Testis (tissue), 3 donors: ENCODE measurements around the gene AMMECR1. TPM values are rescaled to one million over a fixed set of nuclear protein-coding genes. Genes with fewer than 3 reads are reported as not detected.

Experiments
- DNase-seq: peaks from one replicate; pipeline ENCODE4 v3.0.0-alpha.2; 2019
- H3K27ac ChIP-seq, 2 donors: fragments of 200-600 bp; sonication (generic); one replicate each; pipeline ENCODE4 v1.5.1; 2019
- H3K27me3 ChIP-seq: fragments of 200-600 bp; sonication (generic); one replicate; pipeline ENCODE4 v1.5.1; 2019
- H3K36me3 ChIP-seq: fragments of 200-600 bp; sonication (generic); one replicate; pipeline ENCODE4 v1.5.1; 2017; ENCODE audit warnings: low read depth; ENCODE audit errors: missing control alignments
- H3K4me1 ChIP-seq: fragments of 200-600 bp; sonication (generic); one replicate; pipeline ENCODE4 v1.5.1; 2019
- H3K4me3 ChIP-seq, 2 donors: fragments of 200-600 bp; sonication (generic); one replicate each; pipeline ENCODE4 v1.5.1; 2017 to 2019
- H3K9me3 ChIP-seq: fragments of 200-600 bp; sonication (generic); one replicate; pipeline ENCODE4 v1.5.1; 2017
- POLR2A ChIP-seq: fragments of 450-650 bp; IDR thresholded peaks from one replicate; pipeline ENCODE4 v1.6.1; 2017; ENCODE audit warnings: antibody characterized with exemption, mild to moderate bottlenecking, moderate library complexity
- WGBS, 2 donors: methylation state at CpG; one replicate each; pipeline ENCODE4 v1.1.5; 2018; 5-methylcytosine and 5-hydroxymethylcytosine counted together
- intact Hi-C: fragments of 100-400 bp; cut with DNase I; formaldehyde crosslinking; loops from one replicate; pipeline ENCODE4 v1.15.1; 2023; ENCODE audit warnings: low total_unique reads
- polyA plus RNA-seq: library from polyadenylated mRNA; stranded (reverse); fragments of 350-450 nt; fragmentation: Illumina TruSeq; extraction: RNeasy Lipid Tissue Mini Kit (QIAGEN cat#74804); gene quantifications from one replicate; pipeline ENCODE4 v1.2.3, GENCODE V29; 2014; ENCODE audit warnings: low read depth, low replicate concordance; ENCODE audit not compliant: insufficient read depth
- total RNA-seq, 2 donors: library from RNA; depleted of rRNA; stranded (reverse); fragments of >200 nt; gene quantifications; one replicate each; pipeline ENCODE4 v1.2.3, GENCODE V29; 2016
- TF ChIP-seq, protein P1 (sequence below), 3 experiments: fragments of 450-650 bp in 2 of 3; fragments of 200-600 bp in 1 of 3; sonication (generic) in 1 of 3; IDR thresholded peaks; one replicate each; pipeline ENCODE4 v1.5.1; 2016 to 2019; ENCODE audit warnings: antibody characterized with exemption in 3 of 3, mild to moderate bottlenecking in 2 of 3, moderate library complexity in 1 of 3

AMMECR1 gene
- total and polyA plus RNA-seq, 3 donors from 2014 or later: 3.3 to 5.7 (median 5.4) TPM

DNA sequence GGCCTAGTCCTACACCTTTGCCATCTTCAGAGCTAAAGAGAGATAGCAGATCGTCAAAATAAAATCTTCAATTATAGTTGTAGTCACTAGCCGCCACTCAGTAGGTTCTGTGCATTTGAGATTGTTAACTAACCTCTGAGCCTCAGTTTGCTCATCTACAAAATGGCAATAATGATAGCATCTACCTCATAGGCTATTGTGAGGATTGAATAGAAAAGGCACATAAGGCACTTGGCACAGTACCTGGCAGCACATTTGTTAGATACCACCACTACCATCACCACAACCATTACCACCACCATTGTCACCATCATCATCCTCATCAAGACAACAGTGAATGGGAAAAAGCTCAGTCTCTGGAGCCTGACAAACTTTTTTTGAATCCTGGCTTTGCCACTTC lies 134.6 kb downstream of the AMMECR1 start:
- no peak for DNase-seq
- Histone ChIP-seq H3K27ac (no peak overlapping the region), H3K36me3 (no peaks in the 10 kb centered on the region), H3K4me1 (no peaks in the 10 kb centered on the region), H3K27me3 (no peaks in the 10 kb centered on the region), H3K9me3 (no peaks in the 10 kb centered on the region), H3K4me3 (no peak overlapping the region)
- TF ChIP-seq, protein P1, sequence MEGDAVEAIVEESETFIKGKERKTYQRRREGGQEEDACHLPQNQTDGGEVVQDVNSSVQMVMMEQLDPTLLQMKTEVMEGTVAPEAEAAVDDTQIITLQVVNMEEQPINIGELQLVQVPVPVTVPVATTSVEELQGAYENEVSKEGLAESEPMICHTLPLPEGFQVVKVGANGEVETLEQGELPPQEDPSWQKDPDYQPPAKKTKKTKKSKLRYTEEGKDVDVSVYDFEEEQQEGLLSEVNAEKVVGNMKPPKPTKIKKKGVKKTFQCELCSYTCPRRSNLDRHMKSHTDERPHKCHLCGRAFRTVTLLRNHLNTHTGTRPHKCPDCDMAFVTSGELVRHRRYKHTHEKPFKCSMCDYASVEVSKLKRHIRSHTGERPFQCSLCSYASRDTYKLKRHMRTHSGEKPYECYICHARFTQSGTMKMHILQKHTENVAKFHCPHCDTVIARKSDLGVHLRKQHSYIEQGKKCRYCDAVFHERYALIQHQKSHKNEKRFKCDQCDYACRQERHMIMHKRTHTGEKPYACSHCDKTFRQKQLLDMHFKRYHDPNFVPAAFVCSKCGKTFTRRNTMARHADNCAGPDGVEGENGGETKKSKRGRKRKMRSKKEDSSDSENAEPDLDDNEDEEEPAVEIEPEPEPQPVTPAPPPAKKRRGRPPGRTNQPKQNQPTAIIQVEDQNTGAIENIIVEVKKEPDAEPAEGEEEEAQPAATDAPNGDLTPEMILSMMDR (IDR thresholded peaks at IDR 0.05): no peak
- no peak for TF ChIP-seq POLR2A
- intact Hi-C loops: no loop called here
- WGBS, 2 donors: 90 to 100% methylated on average over 2 of the region's 2 CpGs

DNA sequence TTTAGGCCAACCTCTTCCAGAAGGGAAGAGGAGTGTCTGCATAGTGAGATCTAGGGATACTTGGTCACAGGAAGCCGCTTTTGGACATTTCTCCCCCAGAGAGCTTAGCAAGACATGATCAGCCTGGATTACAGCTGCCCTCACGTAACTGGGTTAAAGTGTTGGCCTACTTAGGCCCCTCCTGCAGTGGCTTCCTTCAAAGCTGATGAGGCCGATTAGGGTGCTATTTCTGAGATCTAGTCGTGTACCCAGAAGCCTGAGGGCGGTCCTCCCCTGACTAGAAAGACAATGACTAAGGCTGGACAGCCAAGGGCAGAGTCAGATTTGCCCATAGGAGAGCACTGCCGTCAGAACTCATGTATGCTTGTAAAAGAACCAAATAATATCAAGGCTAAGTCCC lies 135.0 kb downstream of the AMMECR1 start:
- Histone ChIP-seq H3K4me1 (no peaks in the 10 kb centered on the region), H3K9me3 (no peaks in the 10 kb centered on the region), H3K4me3 (no peak overlapping the region), H3K27ac (no peak overlapping the region), H3K36me3 (no peaks in the 10 kb centered on the region), H3K27me3 (no peaks in the 10 kb centered on the region)
- 75 to 84% methylated on average over 1 to 6 of the region's 6 CpGs for WGBS, 2 donors
- DNase-seq: no peak
- TF ChIP-seq, protein P1 (IDR thresholded peaks at IDR 0.05): no peak
- no peak for TF ChIP-seq POLR2A
- intact Hi-C loops: no loop called here

DNA sequence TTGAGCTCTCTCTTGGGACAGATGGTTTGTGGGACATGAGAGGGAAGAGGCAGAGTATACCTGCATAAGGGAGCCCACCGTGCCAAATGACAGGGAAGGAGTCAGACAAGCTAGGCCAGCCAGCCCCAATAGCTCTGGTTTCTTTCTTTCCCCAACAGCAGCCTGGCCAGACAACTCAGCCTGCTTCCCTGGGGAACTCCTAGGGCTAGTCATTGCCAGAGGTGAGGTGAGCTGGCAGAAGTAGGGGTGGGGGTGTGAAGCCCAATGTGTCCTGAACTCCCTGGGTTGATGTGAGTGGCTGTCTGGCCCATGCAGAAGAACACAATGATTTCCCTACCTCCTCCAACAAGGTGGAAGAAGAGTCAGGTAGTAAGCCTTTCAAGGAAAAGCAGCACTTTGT lies 135.5 kb downstream of the AMMECR1 start:
- TF ChIP-seq, protein P1 (IDR thresholded peaks at IDR 0.05): no peak
- TF ChIP-seq POLR2A: no peak
- no peaks in the 10 kb centered on the region for H3K27me3 ChIP-seq
- H3K4me1 ChIP-seq: no peaks in the 10 kb centered on the region

DNA sequence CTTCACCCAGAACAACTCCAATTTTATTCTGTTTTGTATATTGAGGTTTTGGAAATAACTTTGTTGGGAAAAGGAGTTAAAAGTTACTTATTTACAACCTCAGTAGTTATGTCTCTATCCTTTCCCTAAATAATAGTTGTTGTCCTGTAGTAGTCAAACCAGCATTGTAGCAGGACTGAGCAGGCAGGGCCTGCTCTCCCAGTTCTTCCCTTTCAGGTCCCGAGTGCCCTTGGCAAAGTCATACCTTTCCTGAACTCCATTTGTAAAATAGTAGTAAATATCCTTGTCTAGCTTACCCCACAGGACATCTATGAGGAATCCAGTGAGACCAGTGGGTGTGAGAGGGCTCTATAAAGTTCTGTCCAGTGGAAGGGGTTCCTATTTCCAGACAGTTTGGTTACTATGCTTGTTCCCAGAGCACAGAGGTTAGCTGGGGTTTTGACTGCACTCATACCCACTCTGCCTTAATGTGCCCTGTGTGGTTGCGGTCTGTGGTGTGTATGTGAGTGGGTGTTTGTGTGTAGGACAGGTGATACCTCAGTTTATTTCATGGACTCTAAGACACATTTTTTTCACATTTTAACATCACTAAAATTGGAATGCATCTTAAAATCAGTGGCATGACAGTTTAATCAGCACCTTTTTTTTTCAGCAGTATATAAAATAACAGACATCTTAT lies 136.3 kb downstream of the AMMECR1 start:
- intact Hi-C loops: no loop called here
- H3K4me3 ChIP-seq: no peak overlapping the region
- H3K27ac ChIP-seq: peak overlapping the region in 1 of 2 donors; percentile 24
- no peaks in the 10 kb centered on the region for H3K4me1 ChIP-seq
- H3K27me3 ChIP-seq: no peaks in the 10 kb centered on the region
- 71 to 100% methylated on average over 1 to 2 of the region's 2 CpGs for WGBS, 2 donors
- TF ChIP-seq, protein P1 (IDR thresholded peaks at IDR 0.05): no peak
- no peak for TF ChIP-seq POLR2A
- no peak for DNase-seq
- H3K36me3 ChIP-seq: no peaks in the 10 kb centered on the region
- no peaks in the 10 kb centered on the region for H3K9me3 ChIP-seq

More for the DNA sequence above, 135.5 kb downstream of the AMMECR1 start:
- 78% methylated on average over 1 of the region's 1 CpG; no CpG with 5 or more reads in 1 of the 2 donors for WGBS, 2 donors
- Histone ChIP-seq H3K27ac (no peak overlapping the region), H3K4me3 (no peak overlapping the region), H3K9me3 (no peaks in the 10 kb centered on the region), H3K36me3 (no peaks in the 10 kb centered on the region)
- no peak for DNase-seq
- intact Hi-C loops: no loop called here

DNA sequence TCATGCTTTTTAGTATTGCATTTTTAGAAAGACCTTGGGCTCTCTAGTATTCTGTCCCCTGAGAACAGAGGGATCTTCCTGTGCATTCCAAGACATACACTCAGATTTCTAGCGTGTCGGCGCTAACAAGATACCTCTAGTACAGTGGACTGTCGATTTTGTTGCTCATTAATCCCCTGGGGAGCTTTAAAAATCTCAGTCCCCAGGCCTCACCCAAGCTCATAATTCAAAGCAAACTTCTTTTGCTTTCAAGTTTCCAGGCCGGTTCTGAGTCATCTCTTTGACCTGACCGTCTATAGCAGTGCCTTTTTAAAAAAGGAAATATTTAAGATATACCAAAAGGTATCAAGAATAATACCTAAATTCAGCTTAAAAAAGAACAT lies 137.0 kb downstream of the AMMECR1 start:
- H3K27me3 ChIP-seq: no peaks in the 10 kb centered on the region
- TF ChIP-seq, protein P1 (IDR thresholded peaks at IDR 0.05): no peak
- no peak for TF ChIP-seq POLR2A
- no peak for DNase-seq
- no peaks in the 10 kb centered on the region for H3K36me3 ChIP-seq
- intact Hi-C loops: no loop called here
- no peaks in the 10 kb centered on the region for H3K9me3 ChIP-seq
- WGBS, 2 donors: 39 to 40% methylated on average over 5 to 6 of the region's 6 CpGs
- H3K4me3 ChIP-seq: no peak overlapping the region
- no peak overlapping the region for H3K27ac ChIP-seq
- H3K4me1 ChIP-seq: no peaks in the 10 kb centered on the region
